ENCODE results near the gene DCX.

- TF ChIP-seq CTCF (IDR thresholded peaks at IDR 0.05; ENCODE audit: low read depth, low read length) (no peak), EZH2phosphoT487 (IDR thresholded peaks at IDR 0.05; ENCODE audit: low read depth) (no peak)
Measured at GRCh38 chrX:111260451-111260850, 151.5 kb downstream of the DCX start.
